HUES6 (cell line): ENCODE results near the gene CD14.
"Not testable (repeated sequence)": the region's sequence is repeated elsewhere in the genome, so short reads cannot be mapped to it uniquely, and the experiment has no call there.

Experiments used
- H3K27ac ChIP-seq: 2 replicates; pipeline ENCODE4 v1.7.0; 2013; ENCODE audit warnings: low read depth, mild to moderate bottlenecking, low read length, inconsistent platforms
- H3K27me3 ChIP-seq: 2 replicates; pipeline ENCODE4 v1.6.1; 2013; ENCODE audit warnings: low read length; ENCODE audit not compliant: control insufficient read depth, insufficient read depth
- H3K36me3 ChIP-seq: 2 replicates; pipeline ENCODE4 v1.6.1; 2013; ENCODE audit warnings: low read length; ENCODE audit not compliant: control insufficient read depth, insufficient read depth
- H3K4me1 ChIP-seq: 2 replicates; pipeline ENCODE4 v1.6.1; 2013; ENCODE audit warnings: low read length; ENCODE audit not compliant: control insufficient read depth, insufficient read depth
- H3K4me3 ChIP-seq: 2 replicates; pipeline ENCODE4 v1.5.1; 2013; ENCODE audit warnings: low read depth, low read length
- H3K9ac ChIP-seq: one replicate; pipeline ENCODE4 v1.6.1; 2013; ENCODE audit warnings: mild to moderate bottlenecking, low read length
- H3K9me3 ChIP-seq: 2 replicates; pipeline ENCODE4 v1.6.1; 2013; ENCODE audit warnings: low read depth, low read length; ENCODE audit not compliant: control insufficient read depth, insufficient read depth

Gene CD14

DNA sequence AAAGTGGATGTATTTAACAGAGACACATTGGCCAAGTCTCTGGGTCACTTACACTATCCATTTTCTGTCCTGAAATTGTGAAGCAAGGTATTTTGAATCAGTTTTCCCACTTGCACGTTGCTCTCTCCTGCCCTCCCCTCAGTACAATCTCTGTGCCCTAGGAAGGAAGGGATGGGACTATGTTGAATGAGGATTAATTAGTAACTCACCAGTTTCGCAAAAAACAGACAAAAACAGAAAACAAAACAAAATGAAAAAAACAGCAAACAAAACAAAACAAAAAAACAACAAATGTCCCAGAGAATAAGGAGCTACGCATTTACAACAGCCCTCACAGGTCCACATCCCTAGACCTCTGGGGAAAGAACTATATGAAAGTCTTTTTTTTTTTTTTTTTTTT is 1.1 kb upstream of the CD14 start:
- H3K27me3 ChIP-seq = peaks cover 38% of the 10 kb centered on the region
- no peak overlapping the region for H3K4me3 ChIP-seq
- H3K4me1 ChIP-seq = peaks cover 7% of the 10 kb centered on the region
- H3K36me3 ChIP-seq = no peaks in the 10 kb centered on the region
- no peak overlapping the region for H3K9ac ChIP-seq
- 0 out of 2 replicates have a peak, but pooled peaks cover 3% of the 10 kb centered on the region for H3K9me3 ChIP-seq
- H3K27ac ChIP-seq = no peak overlapping the region

DNA sequence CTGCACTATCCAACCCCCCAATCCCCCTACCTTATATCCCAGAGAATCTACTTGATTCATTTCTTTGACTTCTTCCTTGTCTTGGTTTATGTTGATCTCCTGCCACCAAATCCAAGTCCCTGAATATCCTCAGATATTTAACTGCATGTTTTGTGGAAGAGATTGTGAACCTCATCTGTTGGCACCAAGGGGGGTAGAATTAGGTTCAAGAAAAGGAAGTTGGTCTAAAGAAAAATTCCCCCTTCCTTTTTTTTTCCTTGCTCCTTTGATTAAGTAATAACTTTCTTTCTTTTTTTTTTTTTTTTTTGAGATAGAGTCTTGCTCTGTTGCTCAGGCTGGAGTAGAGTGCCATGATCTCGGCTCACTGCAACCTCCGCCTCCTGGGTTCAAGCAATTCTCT is 526 bp upstream of the CD14 start:
- Histone ChIP-seq H3K27me3 (peaks cover 38% of the 10 kb centered on the region), H3K9me3 (peaks cover 8% of the 10 kb centered on the region), H3K9ac (no peak overlapping the region), H3K36me3 (no peaks in the 10 kb centered on the region), H3K4me3 (peak overlapping the region; percentile 63; the same call in 1 of the 2 replicates), H3K4me1 (peaks cover 3% of the 10 kb centered on the region; the same call in 1 of the 2 replicates), H3K27ac (no peak overlapping the region)

DNA sequence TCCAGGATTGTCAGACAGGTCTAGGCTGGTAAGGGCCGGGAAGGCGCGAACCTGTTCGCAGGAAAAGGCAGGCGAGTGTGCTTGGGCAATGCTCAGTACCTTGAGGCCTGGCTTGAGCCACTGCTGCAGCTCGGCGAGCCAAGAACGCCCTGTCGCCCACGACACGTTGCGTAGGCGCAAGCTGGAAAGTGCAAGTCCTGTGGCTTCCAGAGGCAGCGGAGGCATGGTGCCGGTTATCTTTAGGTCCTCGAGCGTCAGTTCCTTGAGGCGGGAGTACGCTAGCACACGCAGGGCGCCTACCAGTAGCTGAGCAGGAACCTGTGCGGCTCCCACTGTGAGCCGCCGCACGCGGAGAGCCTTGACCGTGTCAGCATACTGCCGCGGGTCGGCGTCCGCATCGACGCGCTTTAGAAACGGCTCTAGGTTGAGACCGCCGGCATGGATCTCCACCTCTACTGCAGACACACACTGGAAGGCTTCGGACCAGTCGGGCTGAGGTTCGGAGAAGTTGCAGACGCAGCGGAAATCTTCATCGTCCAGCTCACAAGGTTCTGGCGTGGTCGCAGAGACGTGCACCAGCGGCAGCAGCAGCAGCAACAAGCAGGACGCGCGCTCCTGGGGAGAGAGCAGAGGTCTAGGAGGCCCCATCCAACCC is 482 bp downstream of the CD14 start:
- H3K27ac ChIP-seq = no peak overlapping the region
- H3K36me3 ChIP-seq = no peaks in the 10 kb centered on the region
- H3K9ac ChIP-seq = no peak overlapping the region
- H3K4me3 ChIP-seq = peak overlapping the region; percentile 63
- peaks cover 38% of the 10 kb centered on the region for H3K27me3 ChIP-seq
- peaks cover 16% of the 10 kb centered on the region for H3K9me3 ChIP-seq
- H3K4me1 ChIP-seq = peaks cover 3% of the 10 kb centered on the region; the same call in 1 of the 2 replicates

DNA sequence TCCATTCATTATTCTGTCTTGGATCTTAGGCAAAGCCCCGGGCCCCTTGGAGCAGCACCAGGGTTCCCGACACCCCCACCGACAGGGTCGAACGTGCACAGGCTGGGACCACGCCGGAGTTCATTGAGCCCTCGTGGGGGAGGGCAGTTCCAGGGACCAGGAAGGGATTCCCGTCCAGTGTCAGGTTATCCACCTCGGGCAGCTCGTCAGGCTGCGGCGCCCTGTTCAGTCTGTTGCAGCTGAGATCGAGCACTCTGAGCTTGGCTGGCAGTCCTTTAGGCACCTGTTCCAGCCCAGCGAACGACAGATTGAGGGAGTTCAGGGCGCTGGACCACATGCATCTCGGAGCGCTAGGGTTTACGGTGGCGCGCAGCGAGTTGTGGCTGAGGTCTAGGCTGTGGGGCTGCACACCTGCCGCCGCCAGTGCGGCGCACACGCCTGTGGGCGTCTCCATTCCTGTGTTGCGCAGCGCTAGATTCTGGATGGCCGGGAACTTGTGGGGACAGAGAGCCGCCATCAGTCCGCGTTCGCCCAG is 1.1 kb downstream of the CD14 start:
- no peaks in the 10 kb centered on the region for H3K36me3 ChIP-seq
- peaks cover 38% of the 10 kb centered on the region for H3K27me3 ChIP-seq
- peak overlapping the region; percentile 63 for H3K4me3 ChIP-seq
- peaks cover 3% of the 10 kb centered on the region; the same call in 1 of the 2 replicates for H3K4me1 ChIP-seq
- no peak overlapping the region for H3K9ac ChIP-seq
- no peak overlapping the region for H3K27ac ChIP-seq
- peaks cover 20% of the 10 kb centered on the region for H3K9me3 ChIP-seq

DNA sequence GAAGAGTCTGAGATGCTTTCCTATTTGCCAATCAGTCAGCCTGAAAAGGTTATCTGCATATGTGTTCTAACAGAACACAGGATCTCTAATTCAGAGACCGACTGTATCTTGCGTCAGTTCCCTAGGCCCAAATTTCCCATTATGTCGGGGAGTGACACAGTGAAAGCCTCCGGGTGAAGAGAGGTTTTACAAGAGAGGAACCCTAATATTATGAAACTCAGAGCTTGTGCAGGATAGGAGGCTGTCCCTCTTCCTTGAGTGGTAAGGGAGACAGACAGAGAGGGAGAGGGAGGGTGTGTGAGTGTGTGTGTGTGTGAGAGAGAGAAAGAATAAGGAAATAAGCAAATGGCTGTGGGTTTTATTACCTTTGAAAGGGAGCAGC is 1.9 kb downstream of the CD14 start:
- no peak overlapping the region for H3K4me3 ChIP-seq
- H3K4me1 ChIP-seq = peaks cover 3% of the 10 kb centered on the region; the same call in 1 of the 2 replicates
- peaks cover 23% of the 10 kb centered on the region for H3K9me3 ChIP-seq
- no peak overlapping the region for H3K27ac ChIP-seq
- H3K27me3 ChIP-seq = peaks cover 38% of the 10 kb centered on the region
- no peak overlapping the region for H3K9ac ChIP-seq
- H3K36me3 ChIP-seq = no peaks in the 10 kb centered on the region

DNA sequence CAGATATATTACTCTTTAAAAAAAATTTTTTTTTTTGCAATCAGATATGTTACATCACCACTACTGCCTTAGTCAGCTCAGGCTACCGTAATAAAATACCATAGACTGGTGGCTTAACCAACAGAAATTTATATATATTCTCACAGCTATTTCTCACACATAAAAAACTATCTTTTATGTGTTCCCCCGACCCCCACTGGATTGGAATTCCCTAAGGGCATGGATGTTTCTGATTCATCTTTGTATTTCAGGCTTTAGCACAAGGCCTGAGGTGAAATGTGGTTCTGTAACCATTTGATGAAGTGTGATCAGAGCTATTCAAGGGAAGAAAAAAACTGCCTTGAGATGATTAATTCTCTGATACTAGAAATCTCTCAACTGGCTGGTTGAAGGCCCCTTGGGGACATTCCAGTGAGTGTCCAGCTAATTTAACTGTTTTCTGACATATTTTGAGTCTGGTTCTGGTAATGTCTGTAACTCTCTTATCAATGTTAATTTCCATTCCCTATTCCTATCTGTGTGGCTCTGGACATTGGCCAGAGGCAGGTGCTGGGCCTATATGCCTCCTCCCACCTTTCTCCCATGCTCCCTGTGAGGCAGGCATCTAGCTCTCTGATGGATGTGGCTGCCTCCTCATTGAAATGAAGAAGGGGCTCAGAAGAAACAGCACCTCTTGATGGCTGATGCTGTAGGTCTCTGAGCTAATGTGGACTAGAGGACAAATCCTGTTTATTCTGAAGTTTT is 2.5 kb downstream of the CD14 start:
- no peak overlapping the region for H3K9ac ChIP-seq
- peaks cover 38% of the 10 kb centered on the region for H3K27me3 ChIP-seq
- no peak overlapping the region for H3K27ac ChIP-seq
- H3K4me3 ChIP-seq = no peak overlapping the region
- H3K4me1 ChIP-seq = peaks cover 3% of the 10 kb centered on the region; the same call in 1 of the 2 replicates
- peaks cover 23% of the 10 kb centered on the region for H3K9me3 ChIP-seq
- H3K36me3 ChIP-seq = no peaks in the 10 kb centered on the region

DNA sequence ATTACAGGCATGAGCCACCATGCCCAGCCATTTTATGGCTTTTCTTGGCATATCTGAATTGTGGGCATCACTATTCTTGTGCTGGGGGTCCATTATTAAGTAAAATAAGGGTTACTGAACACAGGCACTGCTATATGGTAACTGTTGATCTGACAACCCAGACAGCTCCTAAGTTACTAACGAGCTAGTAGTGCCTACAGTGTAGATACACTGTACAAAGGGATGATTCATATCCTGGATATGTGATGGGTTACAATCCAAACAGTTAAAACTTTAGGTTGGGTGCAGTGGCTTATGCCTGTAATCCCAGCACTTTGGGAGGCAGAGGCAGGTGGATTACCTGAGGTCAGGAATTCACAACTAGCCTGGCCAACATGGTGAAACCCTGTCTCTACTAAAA is 4.3 kb downstream of the CD14 start:
- Histone ChIP-seq H3K27me3 (peaks cover 35% of the 10 kb centered on the region), H3K4me3 (no peak overlapping the region), H3K4me1 (peaks cover 3% of the 10 kb centered on the region; the same call in 1 of the 2 replicates), H3K36me3 (no peaks in the 10 kb centered on the region), H3K9ac (no peak overlapping the region), H3K27ac (no peak overlapping the region), H3K9me3 (peaks cover 27% of the 10 kb centered on the region)

DNA sequence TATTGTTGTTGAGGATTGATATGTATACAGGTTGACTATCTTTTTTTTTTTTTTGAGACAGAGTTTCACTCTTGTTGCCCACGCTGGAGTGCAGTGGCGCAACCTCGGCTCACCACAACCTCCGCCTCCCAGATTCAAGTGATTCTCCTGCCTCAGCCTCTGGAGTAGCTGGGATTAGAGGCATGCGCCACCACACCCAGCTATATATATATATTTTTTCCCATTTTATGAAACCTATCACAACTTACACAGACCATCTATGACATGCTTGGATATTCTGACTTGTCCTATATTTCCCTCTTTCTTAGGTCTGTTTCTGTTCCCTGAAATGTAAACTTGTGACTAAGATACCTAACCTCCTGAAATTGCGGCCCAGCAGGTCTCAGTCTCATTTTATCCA is 5.0 kb downstream of the CD14 start:
- H3K36me3 ChIP-seq = no peaks in the 10 kb centered on the region
- H3K27me3 ChIP-seq = peaks cover 27% of the 10 kb centered on the region
- H3K27ac ChIP-seq = no peak overlapping the region
- H3K9ac ChIP-seq = no peak overlapping the region
- peaks cover 3% of the 10 kb centered on the region; the same call in 1 of the 2 replicates for H3K4me1 ChIP-seq
- H3K9me3 ChIP-seq = peaks cover 27% of the 10 kb centered on the region
- H3K4me3 ChIP-seq = no peak overlapping the region

DNA sequence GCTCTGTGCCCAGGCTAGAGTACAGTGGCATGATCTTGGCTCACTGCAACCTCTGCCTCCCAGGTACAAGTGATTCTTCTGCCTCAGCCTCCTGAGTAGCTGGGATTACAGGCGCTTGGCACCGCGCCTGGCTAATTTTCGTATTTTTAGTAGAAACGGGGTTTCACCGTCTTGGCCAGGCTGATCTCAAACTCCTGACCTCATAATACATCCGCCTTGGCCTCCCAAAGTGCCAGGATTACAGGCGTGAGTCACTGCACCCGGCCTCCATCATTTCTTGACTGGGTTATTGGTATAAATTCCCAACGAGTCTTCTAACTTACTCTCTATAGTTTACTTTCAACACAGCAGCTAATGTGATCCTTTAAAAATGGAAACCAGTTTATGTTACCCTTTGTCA is 8.1 kb downstream of the CD14 start:
- H3K36me3 ChIP-seq, H3K27ac ChIP-seq, H3K4me3 ChIP-seq, H3K4me1 ChIP-seq, H3K9ac ChIP-seq, H3K27me3 ChIP-seq: not testable (repeated sequence)
- H3K9me3 ChIP-seq = peaks cover 26% of the 10 kb centered on the region

DNA sequence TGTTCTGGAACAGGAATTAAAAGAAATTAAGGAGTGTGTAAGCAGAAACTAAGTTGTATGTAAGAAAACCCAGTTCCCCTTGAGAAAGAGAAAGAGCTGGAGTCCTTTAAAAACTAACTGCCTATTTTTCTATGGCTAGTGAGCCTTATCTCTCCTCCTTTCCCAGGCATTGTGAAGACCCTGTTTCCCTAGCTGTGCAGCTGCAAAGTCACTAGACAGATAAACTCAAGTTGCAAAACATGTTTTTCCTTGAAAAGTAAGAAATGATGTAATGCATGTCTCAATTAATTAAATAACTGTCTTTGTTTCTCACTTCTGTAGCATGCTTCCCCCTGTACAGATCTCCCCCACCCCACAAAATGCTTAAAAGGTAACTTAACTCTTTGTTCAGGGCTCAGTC is 9.9 kb downstream of the CD14 start:
- H3K36me3 ChIP-seq, H3K27me3 ChIP-seq, H3K4me3 ChIP-seq, H3K9ac ChIP-seq, H3K4me1 ChIP-seq, H3K27ac ChIP-seq: not testable (repeated sequence)
- peaks cover 23% of the 10 kb centered on the region for H3K9me3 ChIP-seq

DNA sequence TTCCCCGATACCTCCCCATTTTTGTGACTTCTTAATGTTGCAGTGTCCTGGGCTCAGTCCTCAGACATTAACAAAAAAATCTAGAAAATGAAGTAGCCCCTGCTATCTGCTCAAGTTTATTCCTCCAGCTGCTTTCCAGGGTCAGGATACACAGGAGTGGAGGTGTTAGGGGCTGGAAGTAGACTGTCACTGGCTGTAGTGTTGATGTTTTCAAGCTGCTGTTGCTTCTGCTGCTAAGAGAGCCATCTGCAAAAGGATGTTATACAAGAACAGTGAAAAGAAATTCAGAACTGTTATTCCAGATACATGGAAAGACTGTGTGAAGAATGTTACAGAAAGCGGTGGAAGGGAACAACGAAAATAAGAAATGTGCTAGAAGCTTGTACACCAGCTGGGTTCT is 10.7 kb downstream of the CD14 start:
- Histone ChIP-seq H3K27ac (no peak overlapping the region), H3K36me3 (no peaks in the 10 kb centered on the region), H3K27me3 (no peaks in the 10 kb centered on the region), H3K4me3 (no peak overlapping the region), H3K9me3 (peaks cover 19% of the 10 kb centered on the region; the same call in 1 of the 2 replicates), H3K9ac (no peak overlapping the region), H3K4me1 (no peaks in the 10 kb centered on the region)
